ENCODE results near the gene AGBL4. TPM values are rescaled to one million over a fixed set of nuclear protein-coding genes. Genes with fewer than 3 reads are reported as not detected.

Gene AGBL4
- total RNA-seq, 2 experiments from 2014 or later = not detected

- Mint-ChIP-seq H3K9me3 (peaks cover 7% of the 10 kb centered on the region), H3K27me3 (ENCODE audit: low read depth) (peaks cover 8% of the 10 kb centered on the region), H3K36me3 (ENCODE audit: low read depth) (no peaks in the 10 kb centered on the region), H3K4me1 (ENCODE audit: low read depth) (no peaks in the 10 kb centered on the region), H3K4me3 (no peak overlapping the region), H3K27ac (no peak overlapping the region)
- no peak for DNase-seq
- CTCF ChIA-PET = no interaction called here
- intact Hi-C loops (cut with micrococcal nuclease) = no loop called here
These were observed 938.7 kb downstream of the AGBL4 start for GRCh38 chr1:49085079-49085478.

GRCh38 chr1:49060766-49061165 lies 963.0 kb downstream of the AGBL4 start:
- no peaks in the 10 kb centered on the region for H3K9me3 Mint-ChIP-seq
- H3K27me3 Mint-ChIP-seq (ENCODE audit: low read depth) = no peaks in the 10 kb centered on the region
- DNase-seq = no peak
- H3K27ac Mint-ChIP-seq = no peak overlapping the region
- H3K4me1 Mint-ChIP-seq (ENCODE audit: low read depth) = no peaks in the 10 kb centered on the region
- intact Hi-C loops (cut with micrococcal nuclease) = no loop called here
- CTCF ChIA-PET = no interaction called here
- no peak overlapping the region for H3K4me3 Mint-ChIP-seq
- no peaks in the 10 kb centered on the region for H3K36me3 Mint-ChIP-seq (ENCODE audit: low read depth)

- no peaks in the 10 kb centered on the region for H3K9me3 Mint-ChIP-seq
- no peaks in the 10 kb centered on the region for H3K27me3 Mint-ChIP-seq (ENCODE audit: low read depth)
- DNase-seq = no peak
- no peak overlapping the region for H3K27ac Mint-ChIP-seq
- H3K36me3 Mint-ChIP-seq (ENCODE audit: low read depth) = no peaks in the 10 kb centered on the region
- intact Hi-C loops (cut with micrococcal nuclease) = no loop called here
- H3K4me3 Mint-ChIP-seq = no peak overlapping the region
- no peaks in the 10 kb centered on the region for H3K4me1 Mint-ChIP-seq (ENCODE audit: low read depth)
- CTCF ChIA-PET = no interaction called here
These were observed 964.7 kb downstream of the AGBL4 start for GRCh38 chr1:49059087-49059486.

- no peak overlapping the region for H3K4me3 Mint-ChIP-seq
- CTCF ChIA-PET = interaction anchor here (0.6 kb wide), 1 partner anchor 252 kb away, joined by 3 read pairs; no protein-coding TSS in a partner anchor
These were observed 971.7 kb downstream of the AGBL4 start for GRCh38 chr1:49052102-49052501.

GRCh38 chr1:49051647-49052046 lies 972.1 kb downstream of the AGBL4 start:
- intact Hi-C loops (cut with micrococcal nuclease) = no loop called here
- no peak overlapping the region for H3K27ac Mint-ChIP-seq

More at GRCh38 chr1:49052102-49052501, 971.7 kb downstream of the AGBL4 start:
- Mint-ChIP-seq H3K36me3 (ENCODE audit: low read depth) (no peaks in the 10 kb centered on the region), H3K4me1 (ENCODE audit: low read depth) (no peaks in the 10 kb centered on the region), H3K27ac (no peak overlapping the region), H3K27me3 (ENCODE audit: low read depth) (peaks cover 3% of the 10 kb centered on the region), H3K9me3 (no peaks in the 10 kb centered on the region)
- intact Hi-C loops (cut with micrococcal nuclease) = no loop called here
- no peak for DNase-seq

GRCh38 chr1:49050041-49050440 lies 973.7 kb downstream of the AGBL4 start:
- H3K27me3 Mint-ChIP-seq (ENCODE audit: low read depth) = peaks cover 3% of the 10 kb centered on the region
- no peaks in the 10 kb centered on the region for H3K9me3 Mint-ChIP-seq
- H3K4me1 Mint-ChIP-seq (ENCODE audit: low read depth) = no peaks in the 10 kb centered on the region
- H3K4me3 Mint-ChIP-seq = no peak overlapping the region
- no peak overlapping the region for H3K27ac Mint-ChIP-seq
- intact Hi-C loops (cut with micrococcal nuclease) = no loop called here
- DNase-seq = no peak
- no peaks in the 10 kb centered on the region for H3K36me3 Mint-ChIP-seq (ENCODE audit: low read depth)
- CTCF ChIA-PET = interaction anchor here (0.7 kb wide), 1 partner anchor 8 kb away, joined by 3 read pairs; no protein-coding TSS in a partner anchor

More at GRCh38 chr1:49051647-49052046, 972.1 kb downstream of the AGBL4 start:
- H3K4me1 Mint-ChIP-seq (ENCODE audit: low read depth) = no peaks in the 10 kb centered on the region
- peaks cover 3% of the 10 kb centered on the region for H3K27me3 Mint-ChIP-seq (ENCODE audit: low read depth)
- H3K9me3 Mint-ChIP-seq = no peaks in the 10 kb centered on the region
- H3K36me3 Mint-ChIP-seq (ENCODE audit: low read depth) = no peaks in the 10 kb centered on the region
- CTCF ChIA-PET = interaction anchor here (0.6 kb wide), 1 partner anchor 252 kb away, joined by 3 read pairs; no protein-coding TSS in a partner anchor
- H3K4me3 Mint-ChIP-seq = no peak overlapping the region
- DNase-seq = no peak

- intact Hi-C loops (cut with micrococcal nuclease) = no loop called here
- no peaks in the 10 kb centered on the region for H3K36me3 Mint-ChIP-seq (ENCODE audit: low read depth)
- no peak overlapping the region for H3K27ac Mint-ChIP-seq
- DNase-seq = no peak
- no peaks in the 10 kb centered on the region for H3K9me3 Mint-ChIP-seq
- H3K4me1 Mint-ChIP-seq (ENCODE audit: low read depth) = no peaks in the 10 kb centered on the region
- CTCF ChIA-PET = no interaction called here
- H3K27me3 Mint-ChIP-seq (ENCODE audit: low read depth) = peaks cover under 1% of the 10 kb centered on the region
- no peak overlapping the region for H3K4me3 Mint-ChIP-seq
These were observed 975.6 kb downstream of the AGBL4 start for GRCh38 chr1:49048188-49048587.

GRCh38 chr1:49046305-49046704 lies 977.4 kb downstream of the AGBL4 start:
- CTCF ChIA-PET = no interaction called here
- H3K4me3 Mint-ChIP-seq = no peak overlapping the region

GRCh38 chr1:49045371-49045770 lies 978.4 kb downstream of the AGBL4 start:
- CTCF ChIA-PET = no interaction called here
- H3K4me3 Mint-ChIP-seq = no peak overlapping the region
- H3K4me1 Mint-ChIP-seq (ENCODE audit: low read depth) = no peaks in the 10 kb centered on the region
- no peak overlapping the region for H3K27ac Mint-ChIP-seq
- intact Hi-C loops (cut with micrococcal nuclease) = no loop called here
- DNase-seq = no peak
- H3K9me3 Mint-ChIP-seq = no peaks in the 10 kb centered on the region
- no peaks in the 10 kb centered on the region for H3K36me3 Mint-ChIP-seq (ENCODE audit: low read depth)
- no peaks in the 10 kb centered on the region for H3K27me3 Mint-ChIP-seq (ENCODE audit: low read depth)

More at GRCh38 chr1:49046305-49046704, 977.4 kb downstream of the AGBL4 start:
- Mint-ChIP-seq H3K36me3 (ENCODE audit: low read depth) (no peaks in the 10 kb centered on the region), H3K9me3 (no peaks in the 10 kb centered on the region), H3K27ac (no peak overlapping the region), H3K4me1 (ENCODE audit: low read depth) (no peaks in the 10 kb centered on the region), H3K27me3 (ENCODE audit: low read depth) (no peaks in the 10 kb centered on the region)
- no peak for DNase-seq
- intact Hi-C loops (cut with micrococcal nuclease) = no loop called here

- Mint-ChIP-seq H3K4me3 (no peak overlapping the region), H3K4me1 (ENCODE audit: low read depth) (no peaks in the 10 kb centered on the region), H3K36me3 (ENCODE audit: low read depth) (no peaks in the 10 kb centered on the region), H3K27ac (no peak overlapping the region), H3K27me3 (ENCODE audit: low read depth) (peaks cover 4% of the 10 kb centered on the region), H3K9me3 (peaks cover 2% of the 10 kb centered on the region)
- intact Hi-C loops (cut with micrococcal nuclease) = no loop called here
- CTCF ChIA-PET = no interaction called here
- no peak for DNase-seq
These were observed 987.1 kb downstream of the AGBL4 start for GRCh38 chr1:49036700-49037099.

- no peaks in the 10 kb centered on the region for H3K27me3 Mint-ChIP-seq (ENCODE audit: low read depth)
- H3K27ac Mint-ChIP-seq = no peak overlapping the region
- intact Hi-C loops (cut with micrococcal nuclease) = no loop called here
- DNase-seq = no peak
- H3K9me3 Mint-ChIP-seq = peaks cover 15% of the 10 kb centered on the region
- H3K4me3 Mint-ChIP-seq = no peak overlapping the region
- no peaks in the 10 kb centered on the region for H3K4me1 Mint-ChIP-seq (ENCODE audit: low read depth)
- no peaks in the 10 kb centered on the region for H3K36me3 Mint-ChIP-seq (ENCODE audit: low read depth)
- CTCF ChIA-PET = no interaction called here
These were observed 995.4 kb downstream of the AGBL4 start for GRCh38 chr1:49028396-49028795.

GRCh38 chr1:49026230-49026811 lies 997.4 kb downstream of the AGBL4 start:
- peaks cover 15% of the 10 kb centered on the region for H3K9me3 Mint-ChIP-seq
- no peaks in the 10 kb centered on the region for H3K27me3 Mint-ChIP-seq (ENCODE audit: low read depth)
- intact Hi-C loops (cut with micrococcal nuclease) = no loop called here
- no peak for DNase-seq
- H3K36me3 Mint-ChIP-seq (ENCODE audit: low read depth) = no peaks in the 10 kb centered on the region
- CTCF ChIA-PET = no interaction called here
- H3K4me1 Mint-ChIP-seq (ENCODE audit: low read depth) = no peaks in the 10 kb centered on the region
- no peak overlapping the region for H3K27ac Mint-ChIP-seq
- H3K4me3 Mint-ChIP-seq = no peak overlapping the region

GRCh38 chr1:49016030-49016977 lies 1007.5 kb downstream of the AGBL4 start:
- no peaks in the 10 kb centered on the region for H3K36me3 Mint-ChIP-seq (ENCODE audit: low read depth)
- H3K27me3 Mint-ChIP-seq (ENCODE audit: low read depth) = peaks cover 3% of the 10 kb centered on the region
- no peak for DNase-seq
- H3K9me3 Mint-ChIP-seq = no peaks in the 10 kb centered on the region
- H3K4me3 Mint-ChIP-seq = no peak overlapping the region
- no peak overlapping the region for H3K27ac Mint-ChIP-seq
- intact Hi-C loops (cut with micrococcal nuclease) = no loop called here
- CTCF ChIA-PET = no interaction called here
- H3K4me1 Mint-ChIP-seq (ENCODE audit: low read depth) = no peaks in the 10 kb centered on the region

Measured in activated naive CD4-positive, alpha-beta T cell treated with anti-CD3 and anti-CD28 coated beads for 36 hours (primary cell).